Measurements from ENCODE around the gene MTX1.

Gene MTX1

DNA sequence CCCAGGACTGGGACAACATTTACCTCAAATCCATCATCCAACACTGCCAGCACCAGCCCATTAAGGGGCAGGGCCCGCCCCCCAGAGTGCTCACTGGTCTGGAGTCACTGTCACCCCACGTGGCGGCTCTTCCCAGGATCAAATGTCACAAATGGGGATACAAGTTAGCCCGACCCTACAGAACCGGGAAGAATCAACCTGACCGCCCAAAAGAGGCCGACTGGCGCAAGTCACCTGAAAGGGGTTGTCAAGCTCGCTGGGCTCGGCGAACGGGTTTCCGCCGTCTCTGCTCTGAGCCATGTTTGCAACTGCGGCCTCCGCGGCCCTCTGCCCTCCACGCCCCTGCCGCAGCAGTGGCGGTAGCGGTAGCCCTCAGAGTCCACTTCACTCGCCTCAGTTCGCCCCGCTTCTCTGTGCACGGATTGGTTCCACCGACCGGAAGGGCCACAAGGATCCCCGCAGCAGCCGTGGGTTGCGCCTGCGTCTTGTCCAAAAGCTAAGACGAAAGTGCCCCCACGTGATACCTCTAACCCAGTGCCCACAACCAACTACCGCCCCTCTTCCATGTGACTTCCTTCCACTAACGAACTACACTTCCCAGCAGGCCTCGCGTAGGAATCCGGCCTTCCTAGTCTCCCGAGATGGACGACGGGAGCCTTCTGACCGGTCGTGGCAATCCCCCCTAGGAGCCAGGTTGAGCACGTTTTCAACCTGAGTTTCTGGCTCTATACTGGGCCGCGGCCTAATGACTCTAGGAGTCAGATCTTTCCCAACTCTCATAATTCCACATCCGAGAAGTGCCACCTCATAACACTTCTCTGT, 53.6 kb downstream of the MTX1 start, which contains the start of gene SCAMP3:
Gene SCAMP3, minus strand, starts transcription at position 509 of the 822 bp plus-strand sequence. Its CDS starts 209 bp downstream, at position 300.
- Histone ChIP-seq H3K79me2 (ENCODE audit: control insufficient read depth, low read length) (peaks cover 21% of the 10 kb centered on the region), H3K4me2 (ENCODE audit: low read length) (peak within 1 kb of the TSS; percentile 91), H3K9me2 (replicated peaks; ENCODE audit: control insufficient read depth, low read length) (no peaks in the 10 kb centered on the region), H3K4me3 (ENCODE audit: low read length) (peak within 1 kb of the TSS; percentile 84), H3K4me1 (ENCODE audit: control insufficient read depth, low read length) (peaks cover 19% of the 10 kb centered on the region), H3K27ac (ENCODE audit: low read depth, low read length) (peak within 1 kb of the TSS; percentile 34), H3K9me3 (ENCODE audit: control insufficient read depth, insufficient read depth, low read length) (no peaks in the 10 kb centered on the region), H3K27me3 (ENCODE audit: control insufficient read depth, low read length) (no peaks in the 10 kb centered on the region), H4K20me1 (ENCODE audit: control insufficient read depth, insufficient read depth, low read depth, low read length) (no peaks in the 10 kb centered on the region), H3K36me3 (ENCODE audit: control insufficient read depth, low read length) (peaks cover 72% of the 10 kb centered on the region), H3F3A (ENCODE audit: control insufficient read depth, insufficient read depth) (peaks cover 37% of the 10 kb centered on the region)
- TF ChIP-seq, protein P1, sequence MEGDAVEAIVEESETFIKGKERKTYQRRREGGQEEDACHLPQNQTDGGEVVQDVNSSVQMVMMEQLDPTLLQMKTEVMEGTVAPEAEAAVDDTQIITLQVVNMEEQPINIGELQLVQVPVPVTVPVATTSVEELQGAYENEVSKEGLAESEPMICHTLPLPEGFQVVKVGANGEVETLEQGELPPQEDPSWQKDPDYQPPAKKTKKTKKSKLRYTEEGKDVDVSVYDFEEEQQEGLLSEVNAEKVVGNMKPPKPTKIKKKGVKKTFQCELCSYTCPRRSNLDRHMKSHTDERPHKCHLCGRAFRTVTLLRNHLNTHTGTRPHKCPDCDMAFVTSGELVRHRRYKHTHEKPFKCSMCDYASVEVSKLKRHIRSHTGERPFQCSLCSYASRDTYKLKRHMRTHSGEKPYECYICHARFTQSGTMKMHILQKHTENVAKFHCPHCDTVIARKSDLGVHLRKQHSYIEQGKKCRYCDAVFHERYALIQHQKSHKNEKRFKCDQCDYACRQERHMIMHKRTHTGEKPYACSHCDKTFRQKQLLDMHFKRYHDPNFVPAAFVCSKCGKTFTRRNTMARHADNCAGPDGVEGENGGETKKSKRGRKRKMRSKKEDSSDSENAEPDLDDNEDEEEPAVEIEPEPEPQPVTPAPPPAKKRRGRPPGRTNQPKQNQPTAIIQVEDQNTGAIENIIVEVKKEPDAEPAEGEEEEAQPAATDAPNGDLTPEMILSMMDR (IDR thresholded peaks at IDR 0.05; ENCODE audit: low read depth, low read length, poor library complexity, severe bottlenecking) = no peak
- TF ChIP-seq EZH2phosphoT487 (IDR thresholded peaks at IDR 0.05; ENCODE audit: borderline replicate concordance, low read length) = no peak

DNA sequence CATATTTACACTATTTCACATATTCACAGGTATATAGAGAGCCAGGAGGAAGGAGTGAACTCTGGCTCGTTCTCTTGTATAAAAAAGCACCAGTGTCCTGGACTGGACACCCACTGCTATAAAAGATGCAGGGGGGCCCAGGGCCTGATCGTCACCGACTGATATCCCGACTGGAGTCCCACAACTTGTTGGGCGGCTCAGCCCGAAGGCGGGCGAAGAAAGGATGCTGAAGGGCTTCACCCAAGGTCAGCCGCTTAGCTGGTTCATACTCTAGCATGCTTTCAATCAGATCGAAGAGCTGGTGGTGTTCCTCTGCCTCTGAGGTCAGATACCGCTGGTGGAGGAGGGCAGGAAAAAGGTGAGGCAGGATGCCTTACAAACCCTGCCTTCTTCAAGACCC, 54.6 kb downstream of the MTX1 start:
- TF ChIP-seq, protein P1 (IDR thresholded peaks at IDR 0.05; ENCODE audit: low read depth, low read length, poor library complexity, severe bottlenecking) = no peak
- no peak for TF ChIP-seq EZH2phosphoT487 (IDR thresholded peaks at IDR 0.05; ENCODE audit: borderline replicate concordance, low read length)
- H3K36me3 ChIP-seq (ENCODE audit: control insufficient read depth, low read length) = peaks cover 77% of the 10 kb centered on the region
- H3K79me2 ChIP-seq (ENCODE audit: control insufficient read depth, low read length) = peaks cover 21% of the 10 kb centered on the region
- H3K27ac ChIP-seq (ENCODE audit: low read depth, low read length) = no peak overlapping the region
- no peaks in the 10 kb centered on the region for H3K9me3 ChIP-seq (ENCODE audit: control insufficient read depth, insufficient read depth, low read length)
- no peaks in the 10 kb centered on the region for H3K9me2 ChIP-seq (replicated peaks; ENCODE audit: control insufficient read depth, low read length)
- H3K4me2 ChIP-seq (ENCODE audit: low read length) = no peak overlapping the region
- peaks cover 19% of the 10 kb centered on the region for H3K4me1 ChIP-seq (ENCODE audit: control insufficient read depth, low read length)
- H3F3A ChIP-seq (ENCODE audit: control insufficient read depth, insufficient read depth) = peaks cover 36% of the 10 kb centered on the region
- no peaks in the 10 kb centered on the region for H4K20me1 ChIP-seq (ENCODE audit: control insufficient read depth, insufficient read depth, low read depth, low read length)
- H3K4me3 ChIP-seq (ENCODE audit: low read length) = no peak overlapping the region
- no peaks in the 10 kb centered on the region for H3K27me3 ChIP-seq (ENCODE audit: control insufficient read depth, low read length)

Data from DOHH2 (cell line).